ENCODE measurements around the gene IFNA8.

DNA sequence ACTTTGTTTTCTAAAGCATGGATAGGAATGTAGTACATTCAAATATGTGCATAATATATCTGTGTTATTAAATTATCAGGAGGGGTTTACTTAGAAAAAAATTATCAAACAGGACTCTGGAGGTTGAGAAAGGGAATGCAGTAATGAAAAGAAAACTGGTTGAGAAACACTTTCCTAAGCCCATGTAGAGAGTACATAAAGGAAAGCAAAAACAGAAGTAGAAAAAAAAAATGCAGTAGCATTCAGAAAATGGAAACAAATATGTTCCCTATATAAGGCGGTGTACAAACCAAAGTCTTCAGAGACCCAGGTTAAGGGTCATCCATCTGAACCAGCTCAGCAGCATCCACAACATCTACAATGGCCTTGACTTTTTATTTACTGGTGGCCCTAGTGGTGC, at the start of gene IFNA8:
- no peak for TF ChIP-seq CTCF (IDR thresholded peaks at IDR 0.05)
- TF ChIP-seq POLR2A (IDR thresholded peaks at IDR 0.05) = no peak

Data from tibial nerve (tissue), 3 donors.